Measurements from ENCODE around the gene POLR2H. TPM values are rescaled to one million over a fixed set of nuclear protein-coding genes. Genes with fewer than 3 reads are reported as not detected.

Gene POLR2H
- total RNA-seq, 1 donor from 2014 or later = 90.5 TPM

DNA sequence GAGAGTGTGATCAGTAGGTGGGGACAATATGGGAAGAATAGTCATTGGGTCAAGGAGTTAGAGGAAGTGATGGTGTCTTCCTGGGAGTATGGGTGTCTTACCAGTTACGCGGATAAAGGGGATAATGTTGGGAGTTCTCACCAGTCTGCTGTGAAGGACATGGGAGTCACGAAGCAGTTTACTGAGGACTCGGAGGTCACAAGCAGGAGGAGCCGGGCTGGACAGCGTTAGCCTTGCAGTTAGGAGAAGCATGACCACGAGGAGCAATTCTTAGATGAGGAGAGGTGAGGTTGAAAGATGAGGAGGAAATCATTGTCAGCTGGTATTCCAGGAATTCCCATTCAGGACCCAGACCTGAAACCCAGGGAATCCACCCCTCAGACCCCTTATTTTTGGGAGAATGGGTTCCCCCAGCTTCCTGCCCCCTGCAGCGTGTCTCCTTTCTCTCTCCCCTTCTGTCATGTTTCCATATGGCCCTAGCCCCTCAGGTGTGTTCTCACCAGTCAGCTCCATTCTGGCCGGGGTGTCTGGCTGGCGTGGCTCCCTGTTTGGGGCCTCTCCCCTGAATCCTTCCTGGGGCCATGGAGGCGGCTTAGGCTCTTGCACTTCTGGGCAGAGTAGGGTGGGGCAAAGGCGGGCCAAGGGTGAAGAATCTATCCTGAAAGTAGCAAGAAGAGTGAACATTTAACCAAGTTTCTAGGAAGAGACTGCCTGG, 14.4 kb downstream of the POLR2H start:
- H3K27me3 Mint-ChIP-seq = peaks cover 9% of the 10 kb centered on the region
- no peak overlapping the region for H3K27ac Mint-ChIP-seq
- no peak for DNase-seq (ENCODE audit: low spot score, unreplicated experiment)
- no peak for TF ChIP-seq CTCF (IDR thresholded peaks at IDR 0.05; ENCODE audit: unreplicated experiment)
- H3K9me3 Mint-ChIP-seq (ENCODE audit: low read depth) = no peaks in the 10 kb centered on the region
- peaks cover 10% of the 10 kb centered on the region for H3K36me3 Mint-ChIP-seq (ENCODE audit: insufficient read depth)
- H3K4me1 Mint-ChIP-seq (ENCODE audit: low read depth) = peaks cover 27% of the 10 kb centered on the region
- H3K4me3 Mint-ChIP-seq (ENCODE audit: low read depth) = no peak overlapping the region

- no peak for TF ChIP-seq CTCF (IDR thresholded peaks at IDR 0.05; ENCODE audit: unreplicated experiment)
- Mint-ChIP-seq H3K4me3 (ENCODE audit: low read depth) (peak overlapping the region; percentile 80), H3K27me3 (peaks cover 24% of the 10 kb centered on the region), H3K36me3 (ENCODE audit: insufficient read depth) (peaks cover 3% of the 10 kb centered on the region), H3K9me3 (ENCODE audit: low read depth) (no peaks in the 10 kb centered on the region), H3K27ac (peak overlapping the region; percentile 89), H3K4me1 (ENCODE audit: low read depth) (peaks cover 24% of the 10 kb centered on the region)
- no peak for DNase-seq (ENCODE audit: low spot score, unreplicated experiment)
Measured at GRCh38 chr3:184377374-184377773, 15.9 kb downstream of the POLR2H start.

GRCh38 chr3:184377882-184378445, 16.5 kb downstream of the POLR2H start, which contains the start of gene THPO:
THPO (minus strand) TSS chr3:184378207; CDS start chr3:184376259, 1,948 bp downstream.
- Mint-ChIP-seq H3K27ac (peak within 1 kb of the TSS; percentile 89), H3K27me3 (peaks cover 30% of the 10 kb centered on the region), H3K4me1 (ENCODE audit: low read depth) (peaks cover 24% of the 10 kb centered on the region), H3K36me3 (ENCODE audit: insufficient read depth) (peaks cover 3% of the 10 kb centered on the region), H3K9me3 (ENCODE audit: low read depth) (no peaks in the 10 kb centered on the region), H3K4me3 (ENCODE audit: low read depth) (peak within 1 kb of the TSS; percentile 80)
- no peak for DNase-seq (ENCODE audit: low spot score, unreplicated experiment)
- no peak for TF ChIP-seq CTCF (IDR thresholded peaks at IDR 0.05; ENCODE audit: unreplicated experiment)

- DNase-seq (ENCODE audit: low spot score, unreplicated experiment) = no peak
- peaks cover 24% of the 10 kb centered on the region for H3K4me1 Mint-ChIP-seq (ENCODE audit: low read depth)
- H3K9me3 Mint-ChIP-seq (ENCODE audit: low read depth) = no peaks in the 10 kb centered on the region
- H3K4me3 Mint-ChIP-seq (ENCODE audit: low read depth) = peak overlapping the region; percentile 80
- H3K27ac Mint-ChIP-seq = peak overlapping the region; percentile 18
- TF ChIP-seq CTCF (IDR thresholded peaks at IDR 0.05; ENCODE audit: unreplicated experiment) = no peak
- peaks cover 34% of the 10 kb centered on the region for H3K27me3 Mint-ChIP-seq
- H3K36me3 Mint-ChIP-seq (ENCODE audit: insufficient read depth) = peaks cover 3% of the 10 kb centered on the region
Measured at GRCh38 chr3:184378651-184379357, 17.3 kb downstream of the POLR2H start.

Data from progenitor cell of endocrine pancreas (in vitro differentiated cells).